HCT116 (cell line): Measurements from ENCODE around the gene SMYD4.

Source experiments
- ATF3 ChIP-seq: IDR thresholded peaks from 2 replicates; pipeline ENCODE4 v1.6.1; 2012
- POLR2AphosphoS5 ChIP-seq: IDR thresholded peaks from 2 replicates; pipeline ENCODE4 v1.6.1; 2011; ENCODE audit warnings: mild to moderate bottlenecking, low read depth, low read length, moderate library complexity
- REST ChIP-seq: IDR thresholded peaks from 2 replicates; pipeline ENCODE4 v1.6.1; 2012; ENCODE audit warnings: low read depth

- TF ChIP-seq POLR2AphosphoS5 (no peak), ATF3 (no peak), REST (no peak)
Observed at GRCh38 chr17:1729966-1730325, 99.8 kb downstream of the SMYD4 start.
